Effector memory CD4-positive, alpha-beta T cell (primary cell): ENCODE data around the gene PRKCE.

Experiments used
- DNase-seq, 3 donors: peaks; one replicate each; pipeline ENCODE4 v3.0.0-alpha.2; 2020
- H3K27ac ChIP-seq: 2 replicates; pipeline ENCODE4 v1.7.0; 2013; ENCODE audit warnings: mild to moderate bottlenecking, low read length, moderate library complexity; ENCODE audit not compliant: insufficient read depth, poor library complexity, severe bottlenecking
- H3K27me3 ChIP-seq: replicated peaks from 2 replicates; pipeline ENCODE4 v1.7.0; 2013; ENCODE audit warnings: mild to moderate bottlenecking, low read length; ENCODE audit not compliant: insufficient read depth, control insufficient read depth, poor library complexity, severe bottlenecking
- H3K36me3 ChIP-seq: 2 replicates; pipeline ENCODE4 v1.7.0; 2013; ENCODE audit warnings: mild to moderate bottlenecking, low read length, moderate library complexity; ENCODE audit not compliant: control insufficient read depth, insufficient read depth
- H3K4me1 ChIP-seq: 2 replicates; pipeline ENCODE4 v1.7.0; 2013; ENCODE audit warnings: low read length, mild to moderate bottlenecking; ENCODE audit not compliant: control insufficient read depth, insufficient read depth, poor library complexity, severe bottlenecking
- H3K4me3 ChIP-seq: 2 replicates; pipeline ENCODE4 v1.7.0; 2013; ENCODE audit warnings: low read length, low read depth, mild to moderate bottlenecking; ENCODE audit not compliant: insufficient read depth, poor library complexity, severe bottlenecking
- H3K9me3 ChIP-seq: 2 replicates; pipeline ENCODE4 v1.7.0; 2013; ENCODE audit warnings: mild to moderate bottlenecking, low read length, moderate library complexity; ENCODE audit not compliant: control insufficient read depth

PRKCE gene

GRCh38 chr2:45930396-45930792 lies 278.9 kb downstream of the PRKCE start:
- Histone ChIP-seq H3K27ac (no peak overlapping the region), H3K27me3 (no peaks in the 10 kb centered on the region), H3K4me1 (no peaks in the 10 kb centered on the region), H3K36me3 (no peaks in the 10 kb centered on the region), H3K4me3 (no peak overlapping the region), H3K9me3 (no peaks in the 10 kb centered on the region)
- DNase-seq = no peak

GRCh38 chr2:45932278-45932975 lies 281.0 kb downstream of the PRKCE start:
- no peak for DNase-seq
- Histone ChIP-seq H3K4me1 (no peaks in the 10 kb centered on the region), H3K27ac (no peak overlapping the region)

GRCh38 chr2:45935791-45936622 lies 284.5 kb downstream of the PRKCE start:
- H3K27me3 ChIP-seq = no peaks in the 10 kb centered on the region
- no peak for DNase-seq

More at GRCh38 chr2:45932278-45932975, 281.0 kb downstream of the PRKCE start:
- Histone ChIP-seq H3K9me3 (no peaks in the 10 kb centered on the region), H3K36me3 (no peaks in the 10 kb centered on the region), H3K27me3 (no peaks in the 10 kb centered on the region), H3K4me3 (no peak overlapping the region)

GRCh38 chr2:45936623-45936979 lies 285.1 kb downstream of the PRKCE start:
- Histone ChIP-seq H3K4me3 (no peak overlapping the region), H3K36me3 (no peaks in the 10 kb centered on the region), H3K9me3 (no peaks in the 10 kb centered on the region), H3K27ac (no peak overlapping the region), H3K4me1 (no peaks in the 10 kb centered on the region), H3K27me3 (no peaks in the 10 kb centered on the region)
- no peak for DNase-seq

More at GRCh38 chr2:45935791-45936622, 284.5 kb downstream of the PRKCE start:
- Histone ChIP-seq H3K36me3 (no peaks in the 10 kb centered on the region), H3K9me3 (no peaks in the 10 kb centered on the region), H3K27ac (no peak overlapping the region), H3K4me3 (no peak overlapping the region), H3K4me1 (no peaks in the 10 kb centered on the region)

- H3K36me3 ChIP-seq = no peaks in the 10 kb centered on the region
- H3K4me3 ChIP-seq = no peak overlapping the region
- no peak overlapping the region for H3K27ac ChIP-seq
- no peak for DNase-seq
- H3K9me3 ChIP-seq = no peaks in the 10 kb centered on the region
- H3K27me3 ChIP-seq = no peaks in the 10 kb centered on the region
- no peaks in the 10 kb centered on the region for H3K4me1 ChIP-seq
Measured at GRCh38 chr2:45937990-45938389, 286.5 kb downstream of the PRKCE start.

GRCh38 chr2:45938649-45939511 lies 287.4 kb downstream of the PRKCE start:
- Histone ChIP-seq H3K27ac (no peak overlapping the region), H3K4me1 (no peaks in the 10 kb centered on the region), H3K4me3 (no peak overlapping the region), H3K9me3 (no peaks in the 10 kb centered on the region), H3K27me3 (no peaks in the 10 kb centered on the region), H3K36me3 (no peaks in the 10 kb centered on the region)
- no peak for DNase-seq

- Histone ChIP-seq H3K4me3 (no peak overlapping the region), H3K36me3 (no peaks in the 10 kb centered on the region), H3K9me3 (no peaks in the 10 kb centered on the region), H3K4me1 (no peaks in the 10 kb centered on the region), H3K27me3 (no peaks in the 10 kb centered on the region), H3K27ac (no peak overlapping the region)
- no peak for DNase-seq
Measured at GRCh38 chr2:45941531-45942236, 290.2 kb downstream of the PRKCE start.

- H3K4me1 ChIP-seq = no peaks in the 10 kb centered on the region
- H3K4me3 ChIP-seq = no peak overlapping the region
- H3K9me3 ChIP-seq = no peaks in the 10 kb centered on the region
- no peaks in the 10 kb centered on the region for H3K36me3 ChIP-seq
- no peak for DNase-seq
- H3K27me3 ChIP-seq = no peaks in the 10 kb centered on the region
- no peak overlapping the region for H3K27ac ChIP-seq
Measured at GRCh38 chr2:45942237-45942738, 290.8 kb downstream of the PRKCE start.

- no peaks in the 10 kb centered on the region for H3K9me3 ChIP-seq
- DNase-seq = no peak
- H3K27ac ChIP-seq = no peak overlapping the region
- no peaks in the 10 kb centered on the region for H3K36me3 ChIP-seq
- H3K4me3 ChIP-seq = no peak overlapping the region
- no peaks in the 10 kb centered on the region for H3K27me3 ChIP-seq
- H3K4me1 ChIP-seq = no peaks in the 10 kb centered on the region
Measured at GRCh38 chr2:45943219-45944044, 292.0 kb downstream of the PRKCE start.
